HG03135 (cell line): ENCODE data around the gene ANXA9.

Experiments used
- ATAC-seq: cut with Tn5 transposase; IDR thresholded peaks from one replicate; pipeline ENCODE4 v1.9.1; 2021; ENCODE audit warnings: mild to moderate bottlenecking, moderate library complexity; ENCODE audit not compliant: unreplicated experiment

The ANXA9 gene

GRCh38 chr1:151002051-151002450 is 20.0 kb downstream of the ANXA9 start:
- no peak for ATAC-seq

GRCh38 chr1:151002611-151003010 is 20.5 kb downstream of the ANXA9 start:
- no peak for ATAC-seq

- ATAC-seq, result no peak
These were observed 21.1 kb downstream of the ANXA9 start for GRCh38 chr1:151003180-151003579.

- no peak for ATAC-seq
These were observed 23.7 kb downstream of the ANXA9 start for GRCh38 chr1:151005729-151006319.

- peak; percentile 45 for ATAC-seq
These were observed 24.4 kb downstream of the ANXA9 start, which contains the start of gene MINDY1 for GRCh38 chr1:151006327-151007052. Gene MINDY1, minus strand, starts transcription at chr1:151006902. Its CDS starts 4,285 bp downstream, at chr1:151002617.

- no peak for ATAC-seq
These were observed 25.8 kb downstream of the ANXA9 start for GRCh38 chr1:151007853-151008243.

GRCh38 chr1:151008244-151009205 is 26.4 kb downstream of the ANXA9 start, which contains the start of gene PRUNE1:
Gene PRUNE1, plus strand, starts transcription at chr1:151008449. Its CDS starts 184 bp downstream, at chr1:151008633.
- ATAC-seq, result peak; percentile 66

GRCh38 chr1:151009206-151009587 is 27.1 kb downstream of the ANXA9 start:
- no peak for ATAC-seq

- no peak for ATAC-seq
These were observed 27.7 kb downstream of the ANXA9 start for GRCh38 chr1:151009674-151010345.

GRCh38 chr1:151010346-151010726 is 28.2 kb downstream of the ANXA9 start:
- no peak for ATAC-seq

- ATAC-seq, result no peak
These were observed 29.2 kb downstream of the ANXA9 start for GRCh38 chr1:151011154-151011850.

- ATAC-seq, result no peak
These were observed 30.8 kb downstream of the ANXA9 start for GRCh38 chr1:151012684-151013471.

- no peak for ATAC-seq
These were observed 31.4 kb downstream of the ANXA9 start for GRCh38 chr1:151013518-151013917.

- ATAC-seq, result no peak
These were observed 42.6 kb downstream of the ANXA9 start for GRCh38 chr1:151024540-151025146.

GRCh38 chr1:151026460-151026859 is 44.4 kb downstream of the ANXA9 start:
- ATAC-seq, result no peak

GRCh38 chr1:151032164-151032563 is 50.1 kb downstream of the ANXA9 start:
- ATAC-seq, result no peak

- ATAC-seq, result no peak
These were observed 53.1 kb downstream of the ANXA9 start for GRCh38 chr1:151035167-151035566.

GRCh38 chr1:151036356-151036755 is 54.3 kb downstream of the ANXA9 start, which contains the start of gene BNIPL:
Gene BNIPL, plus strand, starts transcription at chr1:151036586. Its CDS starts 140 bp downstream, at chr1:151036726.
- ATAC-seq, result no peak

GRCh38 chr1:151037032-151037431 is 54.9 kb downstream of the ANXA9 start:
- no peak for ATAC-seq
